Endodermal cell (in vitro differentiated cells): Measurements from ENCODE around the gene NEURL2. TPM values are rescaled to one million over a fixed set of nuclear protein-coding genes. Genes with fewer than 3 reads are reported as not detected.

Source experiments
- DNase-seq: peaks from one replicate; pipeline ENCODE4 v3.0.0-alpha.2; 2017
- H3K27ac ChIP-seq: 2 replicates; pipeline ENCODE4 v1.5.1; 2013; ENCODE audit warnings: mild to moderate bottlenecking, low read depth, low read length, moderate library complexity
- H3K27me3 ChIP-seq: 2 replicates; pipeline ENCODE4 v1.6.1; 2013; ENCODE audit warnings: mild to moderate bottlenecking, low read length, moderate library complexity; ENCODE audit not compliant: insufficient read depth, control insufficient read depth, poor library complexity, severe bottlenecking
- H3K36me3 ChIP-seq: 2 replicates; pipeline ENCODE4 v1.7.0; 2013; ENCODE audit warnings: mild to moderate bottlenecking, low read length, moderate library complexity; ENCODE audit not compliant: control insufficient read depth, insufficient read depth
- H3K4me1 ChIP-seq: one replicate; pipeline ENCODE4 v1.7.0; 2013; ENCODE audit warnings: low read length; ENCODE audit not compliant: control insufficient read depth, insufficient read depth
- H3K4me3 ChIP-seq: 2 replicates; pipeline ENCODE4 v1.5.1; 2013; ENCODE audit warnings: mild to moderate bottlenecking, low read length, moderate library complexity
- H3K9ac ChIP-seq: 2 replicates; pipeline ENCODE4 v1.6.1; 2013; ENCODE audit warnings: mild to moderate bottlenecking, low read length, moderate library complexity; ENCODE audit not compliant: poor library complexity, severe bottlenecking; ENCODE audit errors: extremely low read depth
- H3K9me3 ChIP-seq: 2 replicates; pipeline ENCODE4 v1.6.1; 2013; ENCODE audit warnings: mild to moderate bottlenecking, low read length, moderate library complexity; ENCODE audit not compliant: control insufficient read depth
- H3K27ac Mint-ChIP-seq: 2 replicates; pipeline ENCODE4 v1.8.0; 2020; ENCODE audit warnings: mixed read lengths
- H3K27me3 Mint-ChIP-seq: 2 replicates; pipeline ENCODE4 v1.8.0; 2021; ENCODE audit warnings: mild to moderate bottlenecking, mixed read lengths; ENCODE audit not compliant: insufficient read depth
- H3K36me3 Mint-ChIP-seq: 2 replicates; pipeline ENCODE4 v1.8.0; 2020; ENCODE audit warnings: low read depth, mixed read lengths
- H3K4me1 Mint-ChIP-seq: 2 replicates; pipeline ENCODE4 v1.8.0; 2020; ENCODE audit warnings: mixed read lengths
- H3K4me3 Mint-ChIP-seq: 2 replicates; pipeline ENCODE4 v1.8.0; 2020; ENCODE audit warnings: mild to moderate bottlenecking, moderate library complexity, mixed read lengths
- H3K9me3 Mint-ChIP-seq: 2 replicates; pipeline ENCODE4 v1.8.0; 2020; ENCODE audit warnings: mild to moderate bottlenecking, mixed read lengths
- CTCF ChIP-seq: fragments of 200-600 bp; sonication (generic); conservative IDR thresholded peaks from 2 replicates; pipeline ENCODE4 v1.5.0; 2021; ENCODE audit warnings: antibody characterized with exemption, mild to moderate bottlenecking
- WGBS, 2 experiments: methylation state at CpG; one replicate each; pipeline versions ENCODE4 v1.1.5 to v1.1.7; 2013; ENCODE audit warnings: missing lambda C conversion rate in 2 of 2, mixed read lengths in 1 of 2; ENCODE audit not compliant: insufficient coverage in 1 of 2, insufficient read length in 1 of 2; 5-methylcytosine and 5-hydroxymethylcytosine counted together
- total RNA-seq, 2 donors: library from RNA; stranded (reverse); fragmentation: NEBNext Ultra II Directional in 1 of 2; extraction: Animal tissue kit (Norgen Biotek cat#: 25700) in 1 of 2; gene quantifications; 2 replicates in 1 of 2; 3 replicates in 1 of 2; pipeline ENCODE4 v1.2.1, GENCODE V29; 2021

The NEURL2 gene
- total RNA-seq, 2 donors from 2014 or later, result 4.4 to 6.4 TPM

GRCh38 chr20:45938727-45939438 is 47.9 kb upstream of the NEURL2 start:
- H3K9me3 Mint-ChIP-seq, result no peaks in the 10 kb centered on the region
- no peak overlapping the region for H3K9ac ChIP-seq
- peaks cover 14% of the 10 kb centered on the region for H3K4me1 ChIP-seq
- peaks cover 49% of the 10 kb centered on the region for H3K36me3 ChIP-seq
- TF ChIP-seq CTCF, result no peak
- DNase-seq, result peak; percentile 90
- peaks cover 45% of the 10 kb centered on the region for H3K36me3 Mint-ChIP-seq
- H3K27me3 Mint-ChIP-seq, result no peaks in the 10 kb centered on the region
- no peaks in the 10 kb centered on the region for H3K27me3 ChIP-seq
- no peak overlapping the region for H3K27ac ChIP-seq
- peak overlapping the region; percentile 86 for H3K27ac Mint-ChIP-seq
- H3K4me3 Mint-ChIP-seq, result no peak overlapping the region
- peak overlapping the region; percentile 5 for H3K4me3 ChIP-seq
- peaks cover 20% of the 10 kb centered on the region for H3K4me1 Mint-ChIP-seq
- 82 to 93% methylated on average over 5 to 13 of the region's 13 CpGs for WGBS, 2 experiments
- no peaks in the 10 kb centered on the region for H3K9me3 ChIP-seq

- DNase-seq, result no peak
- H3K36me3 ChIP-seq, result peaks cover 38% of the 10 kb centered on the region
- H3K9me3 ChIP-seq, result no peaks in the 10 kb centered on the region
- H3K9ac ChIP-seq, result peak overlapping the region; percentile 6
- Mint-ChIP-seq H3K36me3 (peaks cover 37% of the 10 kb centered on the region), H3K9me3 (no peaks in the 10 kb centered on the region), H3K4me3 (no peak overlapping the region), H3K27ac (peak overlapping the region; percentile 86), H3K4me1 (peaks cover 25% of the 10 kb centered on the region), H3K27me3 (no peaks in the 10 kb centered on the region)
- H3K27me3 ChIP-seq, result no peaks in the 10 kb centered on the region
- peaks cover 18% of the 10 kb centered on the region for H3K4me1 ChIP-seq
- no peak for TF ChIP-seq CTCF
- H3K27ac ChIP-seq, result no peak overlapping the region
- 86 to 94% methylated on average over 2 of the region's 2 CpGs for WGBS, 2 experiments
- peak overlapping the region; percentile 5 for H3K4me3 ChIP-seq
These were observed 46.8 kb upstream of the NEURL2 start for GRCh38 chr20:45937765-45938164.

- DNase-seq, result no peak
- no peaks in the 10 kb centered on the region for H3K27me3 Mint-ChIP-seq
These were observed 44.5 kb upstream of the NEURL2 start for GRCh38 chr20:45935416-45936046.

More at GRCh38 chr20:45935416-45936046, 44.5 kb upstream of the NEURL2 start:
- Histone ChIP-seq H3K36me3 (peaks cover 32% of the 10 kb centered on the region), H3K9ac (peak overlapping the region; percentile 99), H3K4me1 (peaks cover 18% of the 10 kb centered on the region), H3K4me3 (peak overlapping the region; percentile 83), H3K27me3 (no peaks in the 10 kb centered on the region), H3K9me3 (no peaks in the 10 kb centered on the region), H3K27ac (peak overlapping the region; percentile 100)
- Mint-ChIP-seq H3K27ac (peak overlapping the region; percentile 93), H3K36me3 (peaks cover 34% of the 10 kb centered on the region), H3K4me3 (peak overlapping the region; percentile 97), H3K4me1 (peaks cover 28% of the 10 kb centered on the region), H3K9me3 (no peaks in the 10 kb centered on the region)
- 30 to 32% methylated on average over 19 to 21 of the region's 21 CpGs for WGBS, 2 experiments
- TF ChIP-seq CTCF, result no peak
